Hepatocyte (in vitro differentiated cells): Measurements from ENCODE around the gene MVB12B.

Experiments
- CTCF ChIP-seq: fragments of 200-600 bp; sonication (generic); IDR thresholded peaks from 2 replicates; pipeline ENCODE4 v1.5.1; 2016; ENCODE audit warnings: antibody characterized with exemption, mild to moderate bottlenecking; ENCODE audit not compliant: poor library complexity
- EZH2 ChIP-seq: fragments of 200-600 bp; sonication (generic); IDR thresholded peaks from 2 replicates; pipeline ENCODE4 v1.6.1; 2016; ENCODE audit warnings: antibody characterized with exemption, mild to moderate bottlenecking, borderline replicate concordance

DNA sequence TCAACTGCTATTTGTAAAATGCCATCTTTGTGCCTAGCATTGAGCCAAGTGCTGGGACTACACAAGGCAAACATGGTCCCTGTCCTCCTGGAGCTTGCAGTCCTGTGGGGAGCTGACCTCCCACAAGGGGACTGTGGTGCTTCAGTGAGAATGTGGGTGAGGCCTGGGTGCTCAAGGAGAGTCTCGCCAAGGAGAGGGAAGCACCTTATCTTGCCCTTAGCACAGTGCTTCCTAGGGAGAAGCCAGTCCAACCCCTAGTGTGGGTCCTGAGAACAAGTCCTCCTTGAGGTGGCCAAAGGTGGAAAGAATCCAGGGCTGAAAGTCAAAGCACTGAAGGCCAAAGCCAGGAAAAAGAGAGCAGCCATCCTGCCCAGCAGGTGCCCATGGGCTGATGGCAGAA lies 31.1 kb upstream of the MVB12B start:
- TF ChIP-seq CTCF (no peak), EZH2 (no peak)
